HEK293 (cell line): ENCODE measurements around the gene CPD.
"Not testable (repeated sequence)": the region's sequence is repeated elsewhere in the genome, so short reads cannot be mapped to it uniquely, and the experiment has no call there.

Source experiments
- CTCF ChIA-PET: fragments of 350-600 bp; formaldehyde crosslinking; extraction: SDS; loops from one replicate; lab custom pipeline; 2021; ENCODE audit warnings: antibody characterized with exemption; lab: Yijun Ruan, JAX
- POLR2A ChIA-PET: fragments of 300-600 bp; formaldehyde crosslinking; extraction: SDS; loops from one replicate; lab custom pipeline; 2020; ENCODE audit warnings: antibody characterized with exemption, inconsistent platforms; lab: Yijun Ruan, JAX
- H3K27ac ChIP-seq: fragments of 200-500 bp; sonication (Bioruptor generic); 2 replicates; pipeline ENCODE4 v1.5.1; 2014; ENCODE audit warnings: low read depth, low read length, control low read depth, inconsistent platforms; ENCODE audit errors: extremely low read depth
- H3K36me3 ChIP-seq, 2 experiments: fragments of 200-500 bp in 1 of 2; sonication (Bioruptor generic) in 1 of 2; 1 replicate in 1 of 2; 2 replicates in 1 of 2; pipeline ENCODE4 v1.5.1; 2014 to 2017; ENCODE audit warnings: inconsistent platforms in 2 of 2, low read length in 2 of 2; ENCODE audit not compliant: control insufficient read depth in 2 of 2, insufficient read depth in 1 of 2
- H3K4me1 ChIP-seq: fragments of 200-500 bp; sonication (Bioruptor generic); 2 replicates; pipeline ENCODE4 v1.5.1; 2014; ENCODE audit warnings: mild to moderate bottlenecking, low read length, inconsistent platforms; ENCODE audit not compliant: control insufficient read depth, insufficient read depth
- H3K4me3 ChIP-seq: 2 replicates; pipeline ENCODE4 v1.5.1; 2011; ENCODE audit warnings: low read depth, mild to moderate bottlenecking, control low read depth, low read length, moderate library complexity
- H3K9me3 ChIP-seq: fragments of 200-500 bp; sonication (Bioruptor generic); 2 replicates; pipeline ENCODE4 v1.5.1; 2014; ENCODE audit warnings: low read depth, low read length, inconsistent platforms; ENCODE audit not compliant: control insufficient read depth, insufficient read depth
- BCL11A ChIP-seq: fragments of 450-650 bp; formaldehyde crosslinking; IDR thresholded peaks from 2 replicates; pipeline ENCODE4 v1.5.1; 2016; ENCODE audit warnings: low read depth, missing biosample characterization, missing genetic modification characterization
- ELK4 ChIP-seq: IDR thresholded peaks from 2 replicates; pipeline ENCODE4 v1.6.1; 2011; ENCODE audit warnings: mild to moderate bottlenecking, low read depth, low read length, borderline replicate concordance
- FEZF1 ChIP-seq: fragments of 450-650 bp; formaldehyde crosslinking; IDR thresholded peaks from 2 replicates; pipeline ENCODE4 v1.5.1; 2016; ENCODE audit warnings: missing biosample characterization, missing genetic modification characterization
- GLI4 ChIP-seq: fragments of 450-650 bp; formaldehyde crosslinking; IDR thresholded peaks from 2 replicates; pipeline ENCODE4 v1.5.1; 2016; ENCODE audit warnings: missing biosample characterization, missing genetic modification characterization
- KLF16 ChIP-seq: fragments of 450-650 bp; formaldehyde crosslinking; IDR thresholded peaks from 2 replicates; pipeline ENCODE4 v1.5.1; 2017; ENCODE audit warnings: missing biosample characterization, missing genetic modification characterization
- OSR2 ChIP-seq: fragments of 450-650 bp; formaldehyde crosslinking; IDR thresholded peaks from 2 replicates; pipeline ENCODE4 v1.5.1; 2016; ENCODE audit warnings: missing biosample characterization, missing genetic modification characterization
- PRDM1 ChIP-seq: fragments of 450-650 bp; formaldehyde crosslinking; IDR thresholded peaks from 2 replicates; pipeline ENCODE4; 2016; ENCODE audit warnings: missing biosample characterization, missing genetic modification characterization
- PRDM10 ChIP-seq: fragments of 450-650 bp; formaldehyde crosslinking; IDR thresholded peaks from 2 replicates; pipeline ENCODE4 v1.5.1; 2016; ENCODE audit warnings: missing biosample characterization, missing genetic modification characterization
- TRIM28 ChIP-seq: IDR thresholded peaks from 2 replicates; pipeline ENCODE4 v1.6.1; 2011; ENCODE audit warnings: low read length, control low read depth, borderline replicate concordance
- ZBTB17 ChIP-seq: fragments of 450-650 bp; formaldehyde crosslinking; IDR thresholded peaks from 2 replicates; pipeline ENCODE4 v1.5.1; 2016; ENCODE audit warnings: missing biosample characterization, missing genetic modification characterization
- ZFP3 ChIP-seq: fragments of 450-650 bp; formaldehyde crosslinking; IDR thresholded peaks from 2 replicates; pipeline ENCODE4 v1.5.1; 2016; ENCODE audit warnings: low read depth, missing biosample characterization, missing genetic modification characterization
- ZIC2 ChIP-seq: fragments of 450-650 bp; formaldehyde crosslinking; IDR thresholded peaks from 2 replicates; pipeline ENCODE4 v1.5.1; 2016; ENCODE audit warnings: missing biosample characterization, missing genetic modification characterization
- ZNF112 ChIP-seq: fragments of 450-650 bp; formaldehyde crosslinking; IDR thresholded peaks from 2 replicates; pipeline ENCODE4 v1.5.0; 2017; ENCODE audit warnings: missing biosample characterization, missing genetic modification characterization
- ZNF138 ChIP-seq: fragments of 450-650 bp; formaldehyde crosslinking; IDR thresholded peaks from 2 replicates; pipeline ENCODE4 v1.5.1; 2016; ENCODE audit warnings: missing biosample characterization, missing genetic modification characterization, borderline replicate concordance
- ZNF175 ChIP-seq: fragments of 450-650 bp; formaldehyde crosslinking; IDR thresholded peaks from 2 replicates; pipeline ENCODE4 v1.5.1; 2016; ENCODE audit warnings: missing biosample characterization, missing genetic modification characterization
- ZNF184 ChIP-seq: fragments of 450-650 bp; IDR thresholded peaks from 2 replicates; pipeline ENCODE4 v1.5.1; 2018; ENCODE audit warnings: missing biosample characterization, mild to moderate bottlenecking, missing genetic modification characterization
- ZNF423 ChIP-seq: fragments of 450-650 bp; formaldehyde crosslinking; IDR thresholded peaks from 2 replicates; pipeline ENCODE4 v1.5.1; 2016; ENCODE audit warnings: missing biosample characterization, missing genetic modification characterization
- ZNF548 ChIP-seq: fragments of 450-650 bp; formaldehyde crosslinking; IDR thresholded peaks from 2 replicates; pipeline ENCODE4 v1.5.1; 2016; ENCODE audit warnings: missing biosample characterization, missing genetic modification characterization
- ZNF623 ChIP-seq: fragments of 450-650 bp; formaldehyde crosslinking; IDR thresholded peaks from 2 replicates; pipeline ENCODE4 v1.5.1; 2016; ENCODE audit warnings: missing biosample characterization, missing genetic modification characterization
- ZNF747 ChIP-seq: fragments of 450-650 bp; formaldehyde crosslinking; IDR thresholded peaks from 2 replicates; pipeline ENCODE4 v1.5.1; 2016; ENCODE audit warnings: missing biosample characterization, missing genetic modification characterization
- ZNF791 ChIP-seq: fragments of 450-650 bp; formaldehyde crosslinking; IDR thresholded peaks from 2 replicates; pipeline ENCODE4 v1.5.1; 2016; ENCODE audit warnings: missing biosample characterization, missing genetic modification characterization
- ZSCAN4 ChIP-seq: fragments of 450-650 bp; formaldehyde crosslinking; IDR thresholded peaks from 2 replicates; pipeline ENCODE4 v1.5.1; 2017; ENCODE audit warnings: missing biosample characterization, missing genetic modification characterization

Gene CPD

GRCh38 chr17:30339086-30339485 is 39.6 kb upstream of the CPD start:
- TF ChIP-seq ZBTB17 (tag by site-specific recombination): no peak
- TF ChIP-seq ZSCAN4: 0 out of 2 replicates have a peak, but pooled peaks have one; percentile 27
- no peak for TF ChIP-seq PRDM1
- Histone ChIP-seq H3K4me3 (no peak overlapping the region), H3K9me3 (no peaks in the 10 kb centered on the region), H3K27ac (no peak overlapping the region), H3K36me3 (no peaks in the 10 kb centered on the region), H3K4me1 (peaks cover 4% of the 10 kb centered on the region)
- ChIA-PET POLR2A (interaction anchor here (0.7 kb wide), 1 partner anchor 47 kb away, joined by 3 read pairs; the partner anchor contains the start of gene BLMH), CTCF (interaction anchor here (0.5 to 8.8 kb wide), 21 partner anchors 12 to 1567 kb away, joined by 3 to 170 read pairs (median 4); partner anchors contain the start of genes BLMH and GOSR1)

GRCh38 chr17:30340801-30341356 is 37.8 kb upstream of the CPD start:
- peak; percentile 87 for TF ChIP-seq PRDM10
- TF ChIP-seq ZNF175: no peak
- no peak for TF ChIP-seq ZFP3
- TF ChIP-seq ZNF548: no peak
- peak overlapping the region; percentile 14; the same call in 1 of the 2 replicates for H3K27ac ChIP-seq
- peaks cover 8% of the 10 kb centered on the region for H3K4me1 ChIP-seq
- POLR2A ChIA-PET: interaction anchor here (0.5 to 0.8 kb wide), 3 partner anchors 235 to 599 kb away, joined by 3 to 4 read pairs (median 3); no protein-coding TSS in a partner anchor
- no peaks in the 10 kb centered on the region for H3K9me3 ChIP-seq
- CTCF ChIA-PET: interaction anchor here (0.6 to 8.8 kb wide), 38 partner anchors 8 to 1377 kb away, joined by 3 to 170 read pairs (median 4); partner anchors contain the start of gene GOSR1
- H3K4me3 ChIP-seq: no peak overlapping the region
- H3K36me3 ChIP-seq: no peaks in the 10 kb centered on the region

GRCh38 chr17:30341703-30342249 is 37.0 kb upstream of the CPD start:
- ChIA-PET CTCF (interaction anchor here (0.7 to 8.8 kb wide), 11 partner anchors 15 to 374 kb away, joined by 3 to 116 read pairs (median 6); partner anchors contain the start of gene GOSR1), POLR2A (no interaction called here)
- Histone ChIP-seq H3K27ac (no peak overlapping the region), H3K36me3 (no peaks in the 10 kb centered on the region), H3K4me3 (no peak overlapping the region), H3K4me1 (peaks cover 8% of the 10 kb centered on the region), H3K9me3 (no peaks in the 10 kb centered on the region)
- TF ChIP-seq OSR2 (tag by site-specific recombination): no peak
- no peak for TF ChIP-seq ZNF138
- TF ChIP-seq ZNF791: no peak
- no peak for TF ChIP-seq ZIC2
- 0 out of 2 replicates have a peak, but pooled peaks have one; percentile 46 for TF ChIP-seq ZSCAN4
- no peak for TF ChIP-seq KLF16 (tag by site-specific recombination)
- TF ChIP-seq TRIM28: no peak
- no peak for TF ChIP-seq ZBTB17 (tag by site-specific recombination)
- TF ChIP-seq ZNF184: no peak
- no peak for TF ChIP-seq ZNF423 (tag by site-specific recombination)
- TF ChIP-seq FEZF1 (tag by site-specific recombination): no peak
- no peak for TF ChIP-seq ELK4
- TF ChIP-seq BCL11A (tag by site-specific recombination): no peak
- peak; percentile 97 for TF ChIP-seq ZNF112 (tag by site-specific recombination)
- no peak for TF ChIP-seq ZNF623 (tag by site-specific recombination)
- no peak for TF ChIP-seq ZNF747 (tag by site-specific recombination)
- no peak for TF ChIP-seq GLI4 (tag by site-specific recombination)

- H3K4me1 ChIP-seq, H3K27ac ChIP-seq, POLR2A ChIA-PET, H3K9me3 ChIP-seq, H3K4me3 ChIP-seq, H3K36me3 ChIP-seq: not testable (repeated sequence)
- CTCF ChIA-PET: interaction anchor here (0.6 kb wide), 1 partner anchor 36 kb away, joined by 3 read pairs; no protein-coding TSS in a partner anchor
Measured at GRCh38 chr17:30343244-30343643, 35.5 kb upstream of the CPD start.
